Measurements from ENCODE around the gene AHCTF1. TPM values are rescaled to one million over a fixed set of nuclear protein-coding genes. Genes with fewer than 3 reads are reported as not detected.

AHCTF1 gene
- total RNA-seq, 4 donors from 2014 or later, result 32.2 to 106 (median 38.2) TPM

DNA sequence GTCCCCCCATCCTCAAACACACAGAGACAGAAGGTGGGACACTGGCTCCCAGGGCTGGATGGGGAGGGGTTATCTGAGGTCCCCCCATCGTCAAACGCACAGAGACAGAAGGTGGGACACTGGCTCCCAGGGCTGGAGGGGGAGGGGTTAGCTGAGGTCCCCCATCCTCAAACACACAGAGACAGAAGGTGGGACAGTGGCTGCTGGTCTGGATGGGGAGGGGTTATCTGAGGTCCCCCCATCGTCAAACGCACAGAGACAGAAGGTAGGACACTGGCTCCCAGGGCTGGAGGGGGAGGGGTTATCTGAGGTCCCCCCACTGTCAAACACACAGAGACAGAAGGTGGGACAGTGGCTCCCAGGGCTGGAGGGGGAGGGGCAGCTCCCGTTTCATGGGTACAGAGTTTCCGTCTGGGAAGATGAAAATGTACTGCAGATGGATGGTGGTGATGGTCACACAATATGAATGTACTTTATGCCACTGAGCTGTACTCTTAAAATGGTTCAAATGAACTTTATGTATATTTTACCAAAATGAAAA is 138.3 kb downstream of the AHCTF1 start:
- peaks cover 8% of the 10 kb centered on the region for H3K27me3 ChIP-seq
- 36% methylated on average over 6 of the region's 6 CpGs for whole genome bisulfite sequencing

DNA sequence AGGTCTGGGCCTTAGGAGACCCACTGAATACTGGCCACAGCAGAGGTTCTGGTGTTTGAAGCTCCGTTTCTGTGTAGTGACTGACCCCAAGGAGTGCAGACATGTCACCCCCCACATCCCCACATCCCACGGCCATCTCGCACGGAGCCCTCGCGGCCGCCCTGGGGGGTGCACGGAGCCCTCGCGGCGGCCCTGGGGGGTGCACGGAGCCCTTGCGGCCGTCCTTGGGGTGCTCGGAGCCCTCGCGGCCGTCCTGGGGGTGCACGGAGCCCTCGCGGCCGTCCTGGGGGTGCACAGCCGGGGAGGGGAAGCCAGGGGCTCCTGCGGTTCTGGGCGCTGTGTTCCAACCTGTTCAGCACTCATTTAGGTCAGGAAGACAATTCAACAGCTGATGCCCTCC is 139.1 kb downstream of the AHCTF1 start:
- TF ChIP-seq EP300 (IDR thresholded peaks at IDR 0.05) (no peak), POLR2A (IDR thresholded peaks at IDR 0.05) (no peak), POLR2AphosphoS5 (IDR thresholded peaks at IDR 0.05) (no peak)
- TF ChIP-seq, protein P1, sequence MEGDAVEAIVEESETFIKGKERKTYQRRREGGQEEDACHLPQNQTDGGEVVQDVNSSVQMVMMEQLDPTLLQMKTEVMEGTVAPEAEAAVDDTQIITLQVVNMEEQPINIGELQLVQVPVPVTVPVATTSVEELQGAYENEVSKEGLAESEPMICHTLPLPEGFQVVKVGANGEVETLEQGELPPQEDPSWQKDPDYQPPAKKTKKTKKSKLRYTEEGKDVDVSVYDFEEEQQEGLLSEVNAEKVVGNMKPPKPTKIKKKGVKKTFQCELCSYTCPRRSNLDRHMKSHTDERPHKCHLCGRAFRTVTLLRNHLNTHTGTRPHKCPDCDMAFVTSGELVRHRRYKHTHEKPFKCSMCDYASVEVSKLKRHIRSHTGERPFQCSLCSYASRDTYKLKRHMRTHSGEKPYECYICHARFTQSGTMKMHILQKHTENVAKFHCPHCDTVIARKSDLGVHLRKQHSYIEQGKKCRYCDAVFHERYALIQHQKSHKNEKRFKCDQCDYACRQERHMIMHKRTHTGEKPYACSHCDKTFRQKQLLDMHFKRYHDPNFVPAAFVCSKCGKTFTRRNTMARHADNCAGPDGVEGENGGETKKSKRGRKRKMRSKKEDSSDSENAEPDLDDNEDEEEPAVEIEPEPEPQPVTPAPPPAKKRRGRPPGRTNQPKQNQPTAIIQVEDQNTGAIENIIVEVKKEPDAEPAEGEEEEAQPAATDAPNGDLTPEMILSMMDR (IDR thresholded peaks at IDR 0.05), result no peak
- DNase-seq (ENCODE audit: low spot score in 2 of 2), result peak in 1 of 2 donors; percentile 28
- 81% methylated on average over 10 of the region's 25 CpGs for WGBS
- Histone ChIP-seq H3K4me3 (no peak overlapping the region), H3K36me3 (no peaks in the 10 kb centered on the region), H3K9me3 (no peaks in the 10 kb centered on the region), H3K27me3 (peaks cover 8% of the 10 kb centered on the region), H3K27ac (no peak overlapping the region), H3K4me1 (peaks cover 30% of the 10 kb centered on the region)

More for the DNA sequence above, 138.3 kb downstream of the AHCTF1 start:
- no peak for TF ChIP-seq EP300 (IDR thresholded peaks at IDR 0.05)
- TF ChIP-seq POLR2AphosphoS5 (IDR thresholded peaks at IDR 0.05), result no peak
- TF ChIP-seq, protein P1 (IDR thresholded peaks at IDR 0.05), result no peak
- no peak for TF ChIP-seq POLR2A (IDR thresholded peaks at IDR 0.05)
- DNase-seq (ENCODE audit: low spot score in 2 of 2), result peak in 1 of 2 donors; percentile 43
- Histone ChIP-seq H3K4me1 (peaks cover 30% of the 10 kb centered on the region), H3K36me3 (no peaks in the 10 kb centered on the region), H3K9me3 (no peaks in the 10 kb centered on the region), H3K27ac (no peak overlapping the region), H3K4me3 (no peak overlapping the region)

GRCh38 chr1:246791303-246791918 is 140.3 kb downstream of the AHCTF1 start:
- H3K4me1 ChIP-seq, result peaks cover 30% of the 10 kb centered on the region
- DNase-seq (ENCODE audit: low spot score in 2 of 2), result peak; percentile 40 to 62
- WGBS, result 88% methylated on average over 14 of the region's 17 CpGs

DNA sequence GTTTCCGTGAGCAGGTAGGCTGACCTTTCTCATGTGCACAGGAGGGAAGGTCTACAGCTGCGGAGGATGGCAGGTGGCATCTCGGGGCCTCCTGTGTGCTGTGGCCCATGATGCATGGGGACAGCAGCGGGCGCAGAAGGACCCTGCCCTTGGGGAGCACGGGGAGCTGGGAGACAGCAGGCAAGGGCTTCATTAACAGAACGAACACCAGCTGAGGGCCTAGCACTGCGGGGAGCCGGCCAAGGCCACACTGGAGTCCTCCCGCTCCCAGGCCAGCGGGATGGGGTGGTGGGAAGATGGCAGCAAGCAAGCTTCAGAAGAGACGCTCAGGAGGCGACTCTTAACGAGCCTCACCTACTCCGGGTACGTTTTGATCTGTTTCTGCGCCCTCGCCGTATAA is 140.9 kb downstream of the AHCTF1 start:
- H3K36me3 ChIP-seq, result no peaks in the 10 kb centered on the region
- H3K4me3 ChIP-seq, result no peak overlapping the region
- H3K9me3 ChIP-seq, result no peaks in the 10 kb centered on the region
- H3K4me1 ChIP-seq, result peaks cover 26% of the 10 kb centered on the region
- TF ChIP-seq, protein P1 (IDR thresholded peaks at IDR 0.05), result no peak
- TF ChIP-seq EP300 (IDR thresholded peaks at IDR 0.05) (no peak), POLR2AphosphoS5 (IDR thresholded peaks at IDR 0.05) (no peak), POLR2A (IDR thresholded peaks at IDR 0.05) (no peak)
- WGBS, result 98% methylated on average over 19 of the region's 19 CpGs
- peaks cover 8% of the 10 kb centered on the region for H3K27me3 ChIP-seq
- DNase-seq (ENCODE audit: low spot score in 2 of 2), result peak; percentile 42 to 61
- H3K27ac ChIP-seq, result no peak overlapping the region

More at GRCh38 chr1:246791303-246791918, 140.3 kb downstream of the AHCTF1 start:
- Histone ChIP-seq H3K27ac (no peak overlapping the region), H3K4me3 (no peak overlapping the region), H3K27me3 (peaks cover 8% of the 10 kb centered on the region), H3K36me3 (no peaks in the 10 kb centered on the region), H3K9me3 (no peaks in the 10 kb centered on the region)
- TF ChIP-seq EP300 (IDR thresholded peaks at IDR 0.05) (no peak), POLR2A (IDR thresholded peaks at IDR 0.05) (no peak), POLR2AphosphoS5 (IDR thresholded peaks at IDR 0.05) (no peak)
- TF ChIP-seq, protein P1 (IDR thresholded peaks at IDR 0.05), result no peak

GRCh38 chr1:246790364-246790763 is 141.4 kb downstream of the AHCTF1 start:
- TF ChIP-seq, protein P1 (IDR thresholded peaks at IDR 0.05), result no peak
- no peak for TF ChIP-seq EP300 (IDR thresholded peaks at IDR 0.05)
- no peak for TF ChIP-seq POLR2A (IDR thresholded peaks at IDR 0.05)
- TF ChIP-seq POLR2AphosphoS5 (IDR thresholded peaks at IDR 0.05), result no peak
- DNase-seq (ENCODE audit: low spot score in 2 of 2), result peak; percentile 32 to 53
- H3K27me3 ChIP-seq, result peaks cover 8% of the 10 kb centered on the region
- WGBS, result 90% methylated on average over 7 of the region's 7 CpGs
- H3K9me3 ChIP-seq, result no peaks in the 10 kb centered on the region
- no peaks in the 10 kb centered on the region for H3K36me3 ChIP-seq
- no peak overlapping the region for H3K4me3 ChIP-seq
- H3K27ac ChIP-seq, result no peak overlapping the region
- H3K4me1 ChIP-seq, result peaks cover 22% of the 10 kb centered on the region

Data from suprapubic skin (tissue), 4 donors.